HEK293 (cell line): ENCODE measurements around the gene AHCYL1.

Source experiments
- CTCF ChIP-seq: fragments of 450-650 bp; formaldehyde crosslinking; IDR thresholded peaks from 2 replicates; pipeline ENCODE4 v1.5.1; 2016; ENCODE audit warnings: missing biosample characterization, missing genetic modification characterization
- KLF1 ChIP-seq: fragments of 450-650 bp; formaldehyde crosslinking; IDR thresholded peaks from 2 replicates; pipeline ENCODE4 v1.5.1; 2016; ENCODE audit warnings: missing biosample characterization, missing genetic modification characterization
- REST ChIP-seq: fragments of 450-650 bp; formaldehyde crosslinking; IDR thresholded peaks from 2 replicates; pipeline ENCODE4 v1.5.1; 2016; ENCODE audit warnings: missing biosample characterization, missing genetic modification characterization
- ZBTB17 ChIP-seq: fragments of 450-650 bp; formaldehyde crosslinking; IDR thresholded peaks from 2 replicates; pipeline ENCODE4 v1.5.1; 2016; ENCODE audit warnings: missing biosample characterization, missing genetic modification characterization
- ZBTB21 ChIP-seq: fragments of 450-650 bp; formaldehyde crosslinking; IDR thresholded peaks from 2 replicates; pipeline ENCODE4 v1.5.1; 2017; ENCODE audit warnings: missing biosample characterization, missing genetic modification characterization
- ZBTB7A ChIP-seq: fragments of 450-650 bp; formaldehyde crosslinking; IDR thresholded peaks from 2 replicates; pipeline ENCODE4 v1.5.1; 2016; ENCODE audit warnings: low read depth, missing biosample characterization, missing genetic modification characterization
- ZFHX2 ChIP-seq: fragments of 450-650 bp; formaldehyde crosslinking; conservative IDR thresholded peaks from 2 replicates; pipeline ENCODE4 v1.5.1; 2016; ENCODE audit warnings: missing biosample characterization, missing genetic modification characterization
- ZNF221 ChIP-seq: fragments of 450-650 bp; formaldehyde crosslinking; IDR thresholded peaks from 2 replicates; pipeline ENCODE4 v1.5.1; 2017; ENCODE audit warnings: missing biosample characterization, missing genetic modification characterization, borderline replicate concordance
- ZNF423 ChIP-seq: fragments of 450-650 bp; formaldehyde crosslinking; IDR thresholded peaks from 2 replicates; pipeline ENCODE4 v1.5.1; 2016; ENCODE audit warnings: missing biosample characterization, missing genetic modification characterization
- ZNF776 ChIP-seq: fragments of 450-650 bp; formaldehyde crosslinking; IDR thresholded peaks from 2 replicates; pipeline ENCODE4 v1.5.0; 2017; ENCODE audit warnings: missing biosample characterization, missing genetic modification characterization, borderline replicate concordance

GRCh38 chr1:110034040-110034450 lies 49.5 kb downstream of the AHCYL1 start:
- no peak for TF ChIP-seq CTCF (tag by site-specific recombination)
- no peak for TF ChIP-seq ZBTB17 (tag by site-specific recombination)
- TF ChIP-seq ZNF423 (tag by site-specific recombination) = no peak
- no peak for TF ChIP-seq ZBTB7A (tag by site-specific recombination)
- no peak for TF ChIP-seq ZNF776
- no peak for TF ChIP-seq KLF1
- no peak for TF ChIP-seq ZFHX2 (tag by site-specific recombination)
- TF ChIP-seq ZBTB21 (tag by site-specific recombination) = no peak
- TF ChIP-seq REST (tag by site-specific recombination) = no peak
- TF ChIP-seq ZNF221 (tag by site-specific recombination) = no peak
